ENCODE results near the gene TRPM6. TPM values are rescaled to one million over a fixed set of nuclear protein-coding genes. Genes with fewer than 3 reads are reported as not detected.

Gene TRPM6
- total RNA-seq, 2 experiments from 2014 or later, result not detected

- Histone ChIP-seq H3K79me2 (ENCODE audit: insufficient read depth, low read depth, low read length) (no peaks in the 10 kb centered on the region), H3K4me2 (ENCODE audit: low read length) (no peak overlapping the region), H3K27ac (ENCODE audit: low read depth, low read length, poor library complexity, severe bottlenecking) (no peak overlapping the region), H3K4me3 (ENCODE audit: low read depth, low read length, poor library complexity, severe bottlenecking) (no peak overlapping the region), H3K9me2 (ENCODE audit: insufficient read depth, low read length) (no peaks in the 10 kb centered on the region), H2AFZ (ENCODE audit: low read length) (no peak overlapping the region), H3K36me3 (ENCODE audit: insufficient read depth, low read length) (no peaks in the 10 kb centered on the region), H4K20me1 (ENCODE audit: insufficient read depth, low read length) (no peaks in the 10 kb centered on the region), H3K9me3 (ENCODE audit: low read length) (no peaks in the 10 kb centered on the region), H3K4me1 (ENCODE audit: insufficient read depth, low read length, poor library complexity, severe bottlenecking) (no peaks in the 10 kb centered on the region)
- TF ChIP-seq CTCF (conservative IDR thresholded peaks at IDR 0.05; ENCODE audit: low read length) (no peak), EZH2phosphoT487 (IDR thresholded peaks at IDR 0.05; ENCODE audit: borderline replicate concordance, low read depth, low read length) (no peak)
- ChIA-PET POLR2A (no interaction called here), CTCF (ENCODE audit: unreplicated experiment) (no interaction called here)
- intact Hi-C loops (cut with micrococcal nuclease; ENCODE audit: unreplicated experiment), result no loop called here
- DNase-seq (ENCODE audit: low spot score), result no peak
- BruUV-seq (replicated peaks), result no TSS peak
Measured at GRCh38 chr9:74696520-74696919, 191.2 kb downstream of the TRPM6 start.

GRCh38 chr9:74691058-74691457, 196.7 kb downstream of the TRPM6 start:
- H3K79me2 ChIP-seq (ENCODE audit: insufficient read depth, low read depth, low read length), result no peaks in the 10 kb centered on the region
- no peaks in the 10 kb centered on the region for H4K20me1 ChIP-seq (ENCODE audit: insufficient read depth, low read length)
- H3K9me2 ChIP-seq (ENCODE audit: insufficient read depth, low read length), result no peaks in the 10 kb centered on the region
- POLR2A ChIA-PET, result no interaction called here
- no peak overlapping the region for H3K4me3 ChIP-seq (ENCODE audit: low read depth, low read length, poor library complexity, severe bottlenecking)
- no TSS peak for BruUV-seq (replicated peaks)
- intact Hi-C loops (cut with micrococcal nuclease; ENCODE audit: unreplicated experiment), result no loop called here
- H3K9me3 ChIP-seq (ENCODE audit: low read length), result no peaks in the 10 kb centered on the region
- CTCF ChIA-PET (ENCODE audit: unreplicated experiment), result no interaction called here
- no peaks in the 10 kb centered on the region for H3K36me3 ChIP-seq (ENCODE audit: insufficient read depth, low read length)
- DNase-seq (ENCODE audit: low spot score), result no peak
- no peaks in the 10 kb centered on the region for H3K4me1 ChIP-seq (ENCODE audit: insufficient read depth, low read length, poor library complexity, severe bottlenecking)
- no peak overlapping the region for H3K4me2 ChIP-seq (ENCODE audit: low read length)
- no peak overlapping the region for H2AFZ ChIP-seq (ENCODE audit: low read length)
- TF ChIP-seq CTCF (conservative IDR thresholded peaks at IDR 0.05; ENCODE audit: low read length) (no peak), EZH2phosphoT487 (IDR thresholded peaks at IDR 0.05; ENCODE audit: borderline replicate concordance, low read depth, low read length) (no peak)
- no peak overlapping the region for H3K27ac ChIP-seq (ENCODE audit: low read depth, low read length, poor library complexity, severe bottlenecking)

GRCh38 chr9:74683322-74683721, 204.4 kb downstream of the TRPM6 start:
- Histone ChIP-seq H3K9me3 (ENCODE audit: low read length) (no peaks in the 10 kb centered on the region), H3K4me3 (ENCODE audit: low read depth, low read length, poor library complexity, severe bottlenecking) (no peak overlapping the region), H3K4me1 (ENCODE audit: insufficient read depth, low read length, poor library complexity, severe bottlenecking) (no peaks in the 10 kb centered on the region), H3K36me3 (ENCODE audit: insufficient read depth, low read length) (no peaks in the 10 kb centered on the region), H3K27ac (ENCODE audit: low read depth, low read length, poor library complexity, severe bottlenecking) (no peak overlapping the region), H4K20me1 (ENCODE audit: insufficient read depth, low read length) (no peaks in the 10 kb centered on the region), H3K9me2 (ENCODE audit: insufficient read depth, low read length) (no peaks in the 10 kb centered on the region), H3K79me2 (ENCODE audit: insufficient read depth, low read depth, low read length) (no peaks in the 10 kb centered on the region), H3K4me2 (ENCODE audit: low read length) (no peak overlapping the region), H2AFZ (ENCODE audit: low read length) (no peak overlapping the region)
- ChIA-PET POLR2A (no interaction called here), CTCF (ENCODE audit: unreplicated experiment) (no interaction called here)
- TF ChIP-seq CTCF (conservative IDR thresholded peaks at IDR 0.05; ENCODE audit: low read length), result no peak
- no peak for TF ChIP-seq EZH2phosphoT487 (IDR thresholded peaks at IDR 0.05; ENCODE audit: borderline replicate concordance, low read depth, low read length)
- no TSS peak for BruUV-seq (replicated peaks)
- no peak for DNase-seq (ENCODE audit: low spot score)
- intact Hi-C loops (cut with micrococcal nuclease; ENCODE audit: unreplicated experiment), result no loop called here

Data from OCI-LY7 (cell line).